Aorta (tissue), 5 donors: ENCODE results near the gene CDC14C. TPM values are rescaled to one million over a fixed set of nuclear protein-coding genes. Genes with fewer than 3 reads are reported as not detected.
"Not testable (repeated sequence)": the region's sequence is repeated elsewhere in the genome, so short reads cannot be mapped to it uniquely, and the experiment has no call there.

ENCODE experiments used
- ATAC-seq: fragments of 200-7000 bp; cut with Tn5 transposase; one replicate; pipeline ENCODE4 v1.9.1; 2022; ENCODE audit warnings: moderate library complexity; ENCODE audit not compliant: low FRiP score
- DNase-seq, 2 donors: peaks; one replicate each; pipeline ENCODE4 v3.0.0-alpha.2; 2020
- H3K27ac ChIP-seq, 2 donors: one replicate each; pipeline ENCODE4 v1.5.1; 2013; ENCODE audit warnings: low read length in 2 of 2, mild to moderate bottlenecking in 2 of 2, moderate library complexity in 2 of 2, control low read depth in 1 of 2, inconsistent platforms in 1 of 2, low read depth in 1 of 2
- H3K27me3 ChIP-seq, 2 donors: one replicate each; pipeline ENCODE4 v1.6.1; 2013; ENCODE audit warnings: control low read depth in 1 of 2, low read length in 1 of 2, mild to moderate bottlenecking in 1 of 2, moderate library complexity in 1 of 2; ENCODE audit not compliant: insufficient read depth in 2 of 2, control insufficient read depth in 1 of 2
- H3K36me3 ChIP-seq, 2 donors: one replicate each; pipeline ENCODE4 v1.6.1; 2013; ENCODE audit warnings: control low read depth in 1 of 2, low read length in 1 of 2, mild to moderate bottlenecking in 1 of 2; ENCODE audit not compliant: insufficient read depth in 2 of 2, control insufficient read depth in 1 of 2
- H3K4me1 ChIP-seq, 2 donors: one replicate each; pipeline ENCODE4 v1.6.1; 2013; ENCODE audit warnings: low read length in 2 of 2, control low read depth in 1 of 2, mild to moderate bottlenecking in 1 of 2, moderate library complexity in 1 of 2; ENCODE audit not compliant: insufficient read depth in 2 of 2, control insufficient read depth in 1 of 2
- H3K4me3 ChIP-seq, 2 donors: one replicate each; pipeline ENCODE4 v1.5.1; 2013; ENCODE audit warnings: low read length in 2 of 2, control low read depth in 1 of 2, mild to moderate bottlenecking in 1 of 2
- H3K9me3 ChIP-seq: one replicate; pipeline ENCODE4 v1.6.1; 2013; ENCODE audit warnings: mild to moderate bottlenecking, low read length; ENCODE audit not compliant: control insufficient read depth
- WGBS, 2 donors: extraction: QIAGEN DNeasy Blood & Tissue Kit; methylation state at CpG; one replicate each; pipeline ENCODE4 v1.1.7; 2013; 5-methylcytosine and 5-hydroxymethylcytosine counted together
- intact Hi-C, 2 donors: fragments of 100-400 bp; cut with DNase I; formaldehyde crosslinking; loops; one replicate each; pipeline versions ENCODE4 v1.14.2 to v1.15.0; 2022
- polyA plus RNA-seq, 2 donors: library from polyadenylated mRNA; stranded (reverse); fragments of 200-250 nt; gene quantifications; one replicate each; pipeline ENCODE4 v1.2.3, GENCODE V29; 2013
- total RNA-seq, 2 donors: library from RNA; stranded (reverse); fragmentation: NEBNext Ultra II Directional; extraction: Animal tissue kit (Norgen Biotek cat#: 25700); gene quantifications; one replicate each; pipeline ENCODE4 v1.2.1, GENCODE V29; 2021
- donor health status: healthy with polysubstance abuse.
- donor health status: Bipolar disorder and iron deficiency.
- donor health status: DM: no; HTN: no; CAD: no.
- donor health status: DM: no; HTN: no; CAD: no.
- donor health status: DM: yes; HTN: yes; CAD: no.

CDC14C gene
- total and polyA plus RNA-seq, 4 donors, result not detected

GRCh38 chr7:48905686-48906085 is 18.7 kb upstream of the CDC14C start:
- H3K36me3 ChIP-seq, H3K9me3 ChIP-seq, DNase-seq, ATAC-seq, H3K27me3 ChIP-seq, H3K4me1 ChIP-seq, H3K27ac ChIP-seq, H3K4me3 ChIP-seq, intact Hi-C loops: not testable (repeated sequence)
- WGBS, 2 donors, result 66 to 72% methylated on average over 6 of the region's 6 CpGs

DNA sequence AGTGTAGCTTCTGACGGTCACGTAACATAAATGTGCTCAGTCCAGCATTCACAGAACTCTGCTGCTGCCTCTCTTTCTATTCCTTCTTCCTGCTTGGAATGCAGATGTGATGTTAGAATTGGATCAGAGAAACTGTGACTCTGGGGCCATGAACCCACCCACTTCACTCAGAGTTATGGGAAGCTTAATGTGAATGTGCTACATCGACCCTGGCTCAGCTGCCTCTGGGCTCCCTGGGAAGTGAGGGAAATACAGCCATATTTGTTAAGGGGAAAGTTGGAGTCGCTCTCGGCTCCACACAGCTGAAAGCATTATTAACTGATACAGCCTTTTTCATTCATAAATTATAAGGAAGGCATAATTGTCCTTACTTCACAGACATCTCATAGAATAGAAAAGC is 14.5 kb upstream of the CDC14C start:
- ATAC-seq, H3K27me3 ChIP-seq, DNase-seq, H3K36me3 ChIP-seq, H3K27ac ChIP-seq, H3K4me1 ChIP-seq, intact Hi-C loops, H3K9me3 ChIP-seq, H3K4me3 ChIP-seq: not testable (repeated sequence)
- WGBS, 2 donors, result 55 to 72% methylated on average over 5 of the region's 5 CpGs

GRCh38 chr7:48931481-48931880 is 7.1 kb downstream of the CDC14C start:
- no peaks in the 10 kb centered on the region for H3K4me1 ChIP-seq
- intact Hi-C loops, result no loop called here
- 95 to 96% methylated on average over 2 of the region's 2 CpGs for WGBS, 2 donors
- no peak for ATAC-seq
- H3K4me3 ChIP-seq, result no peak overlapping the region
- H3K27ac ChIP-seq, result no peak overlapping the region
- DNase-seq, result no peak
- H3K27me3 ChIP-seq, result no peaks in the 10 kb centered on the region
- H3K36me3 ChIP-seq, result no peaks in the 10 kb centered on the region
- H3K9me3 ChIP-seq, result peaks cover 1% of the 10 kb centered on the region

DNA sequence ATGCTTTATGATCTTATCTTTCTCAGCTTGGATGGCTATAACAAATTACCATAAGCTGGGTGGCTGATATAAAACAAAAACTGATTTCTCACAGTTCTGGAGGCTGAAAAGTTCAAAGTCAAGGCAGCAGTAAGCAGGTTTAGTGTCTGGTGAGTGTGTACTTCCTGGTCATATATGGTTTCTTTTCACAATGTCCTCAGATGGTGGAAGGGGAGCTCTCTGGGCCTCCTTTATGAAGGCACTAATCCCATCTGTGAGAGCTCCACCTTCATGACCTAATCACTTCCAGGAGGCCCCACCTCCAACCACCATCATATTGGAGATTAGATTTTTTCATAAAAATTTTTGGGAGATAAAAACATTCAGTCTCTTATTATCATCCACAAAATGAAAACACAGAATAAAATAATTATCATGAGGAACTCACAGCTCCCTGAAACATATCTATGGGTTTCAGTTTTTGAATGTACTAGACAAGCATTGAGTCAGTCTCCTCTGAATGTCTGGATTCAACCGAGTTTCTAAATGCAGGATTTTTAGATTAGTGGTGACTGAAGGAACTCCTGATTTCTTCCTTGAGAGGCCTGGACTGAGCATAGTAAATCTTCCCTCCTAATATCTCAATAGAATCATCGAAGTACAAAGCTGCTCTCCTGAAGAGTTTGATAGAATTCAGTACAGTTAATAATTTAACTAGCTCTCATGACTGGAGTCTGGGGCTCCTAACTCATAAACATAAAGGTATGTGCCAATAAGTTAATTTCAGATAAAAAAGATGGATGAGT is 8.0 kb downstream of the CDC14C start:
- ATAC-seq, result no peak
- Histone ChIP-seq H3K9me3 (peaks cover 1% of the 10 kb centered on the region), H3K4me1 (no peaks in the 10 kb centered on the region), H3K27me3 (no peaks in the 10 kb centered on the region), H3K27ac (no peak overlapping the region), H3K4me3 (no peak overlapping the region), H3K36me3 (no peaks in the 10 kb centered on the region)
- WGBS, 2 donors, result 63 to 69% methylated on average over 2 of the region's 2 CpGs
- DNase-seq, result no peak
- intact Hi-C loops, result no loop called here

- Histone ChIP-seq H3K27ac (no peak overlapping the region), H3K4me1 (no peaks in the 10 kb centered on the region), H3K27me3 (no peaks in the 10 kb centered on the region), H3K9me3 (peaks cover 1% of the 10 kb centered on the region), H3K4me3 (no peak overlapping the region), H3K36me3 (no peaks in the 10 kb centered on the region)
- ATAC-seq (no peak), DNase-seq (no peak)
- WGBS, 2 donors, result 44 to 56% methylated on average over 3 of the region's 3 CpGs
- intact Hi-C loops, result no loop called here
Measured at GRCh38 chr7:48933549-48934085, 9.3 kb downstream of the CDC14C start.

- Histone ChIP-seq H3K4me1 (no peaks in the 10 kb centered on the region), H3K4me3 (no peak overlapping the region), H3K9me3 (no peaks in the 10 kb centered on the region), H3K36me3 (no peaks in the 10 kb centered on the region), H3K27me3 (no peaks in the 10 kb centered on the region), H3K27ac (no peak overlapping the region)
- ATAC-seq (no peak), DNase-seq (peak in 1 of 2 donors; percentile 48)
- 44 to 46% methylated on average over 4 of the region's 4 CpGs for WGBS, 2 donors
- intact Hi-C loops, result no loop called here
Measured at GRCh38 chr7:48938539-48939295, 14.4 kb downstream of the CDC14C start.

DNA sequence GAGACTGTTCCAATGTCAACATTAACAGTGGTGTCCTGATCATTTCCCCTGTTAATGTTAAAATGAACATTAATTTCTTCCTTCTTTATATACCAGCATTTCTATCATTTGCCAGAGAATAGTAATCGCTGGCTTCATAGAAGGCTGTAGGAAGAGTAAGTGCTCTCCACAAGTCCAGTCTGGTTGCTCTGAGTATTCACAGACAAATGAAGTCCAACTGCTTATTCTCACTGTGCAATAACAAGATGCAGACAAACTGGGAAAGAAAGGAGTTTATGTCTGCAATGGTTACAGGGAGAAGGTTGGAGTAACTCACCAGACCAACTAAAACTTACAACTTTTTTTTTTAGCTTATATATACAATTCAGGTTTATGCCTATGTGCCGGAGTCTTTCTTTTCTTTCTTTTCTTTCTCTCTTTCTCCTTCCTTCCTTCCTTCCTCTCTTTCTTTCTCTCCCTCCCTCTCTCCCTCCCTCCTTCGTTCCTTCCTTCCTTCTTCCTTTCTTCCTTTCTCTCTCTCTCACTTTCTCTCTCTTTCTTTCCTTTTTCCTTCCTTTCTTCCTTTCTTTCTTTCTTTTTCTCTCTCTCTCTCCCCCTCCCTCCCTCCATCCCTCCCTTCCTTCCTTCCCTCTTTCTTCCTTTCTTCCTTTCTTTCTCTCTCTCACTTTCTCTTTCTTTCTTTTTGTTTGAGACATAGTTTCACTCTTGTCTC is 19.1 kb downstream of the CDC14C start:
- no peaks in the 10 kb centered on the region for H3K27me3 ChIP-seq
- no peak overlapping the region for H3K27ac ChIP-seq
- H3K4me3 ChIP-seq, result no peak overlapping the region
- H3K36me3 ChIP-seq, result no peaks in the 10 kb centered on the region
- no peaks in the 10 kb centered on the region for H3K4me1 ChIP-seq
- no peak for ATAC-seq
- 28 to 29% methylated on average over 3 of the region's 3 CpGs for WGBS, 2 donors
- no peaks in the 10 kb centered on the region for H3K9me3 ChIP-seq
- DNase-seq, result no peak
- intact Hi-C loops, result no loop called here

DNA sequence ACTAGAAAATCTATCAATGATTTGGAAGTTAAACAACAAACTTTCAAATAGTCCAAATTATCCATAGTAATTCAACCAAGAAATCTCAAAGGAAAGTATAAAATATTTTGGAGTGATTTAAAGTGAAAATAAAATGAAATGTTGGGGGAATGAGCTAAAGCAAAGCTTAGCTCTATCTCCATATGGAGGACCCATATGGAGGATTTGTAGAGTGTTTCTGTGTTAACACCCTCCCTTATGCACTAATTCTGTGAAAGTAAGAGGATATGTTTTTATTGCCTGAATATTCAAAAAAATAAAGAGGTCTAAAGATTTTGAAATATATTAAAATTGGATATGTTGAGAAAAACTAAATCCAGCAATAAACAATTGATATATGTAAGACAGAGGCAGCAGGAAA is 31.6 kb downstream of the CDC14C start:
- Histone ChIP-seq H3K9me3 (no peaks in the 10 kb centered on the region), H3K36me3 (no peaks in the 10 kb centered on the region), H3K27me3 (no peaks in the 10 kb centered on the region), H3K27ac (no peak overlapping the region), H3K4me3 (no peak overlapping the region), H3K4me1 (no peaks in the 10 kb centered on the region)
- DNase-seq (no peak), ATAC-seq (no peak)
- intact Hi-C loops, result no loop called here
